DND-41 (cell line): ENCODE data around the gene KIF5A.

Experiments used
- ATAC-seq: fragments of 200-7000 bp; cut with Tn5 transposase; 3 replicates; pipeline ENCODE4 v1.9.1; 2021; ENCODE audit warnings: low read depth; ENCODE audit not compliant: insufficient read depth
- DNase-seq: peaks from one replicate; pipeline ENCODE4 v3.0.0-alpha.2; 2020
- H2AFZ ChIP-seq: 2 replicates; pipeline ENCODE4 v1.6.0; 2012; ENCODE audit warnings: low read depth, low read length
- H3K27ac ChIP-seq: 2 replicates; pipeline ENCODE4 v1.5.1; 2012; ENCODE audit warnings: low read length, inconsistent platforms
- H3K27me3 ChIP-seq: fragments of 200-600 bp; sonication (generic); 2 replicates; pipeline ENCODE4 v1.6.0; 2012; ENCODE audit warnings: low read length, mild to moderate bottlenecking, inconsistent platforms; ENCODE audit not compliant: insufficient read depth, poor library complexity
- H3K36me3 ChIP-seq: 2 replicates; pipeline ENCODE4 v1.5.1; 2012; ENCODE audit warnings: low read length, inconsistent platforms; ENCODE audit not compliant: insufficient read depth
- H3K4me1 ChIP-seq: 2 replicates; pipeline ENCODE4 v1.5.1; 2012; ENCODE audit warnings: mild to moderate bottlenecking, low read length; ENCODE audit not compliant: insufficient read depth
- H3K4me2 ChIP-seq: 2 replicates; pipeline ENCODE4 v1.6.0; 2012; ENCODE audit warnings: mild to moderate bottlenecking, moderate library complexity, low read length, inconsistent platforms; ENCODE audit not compliant: insufficient read depth
- H3K4me3 ChIP-seq, 2 experiments: fragments of 200-600 bp in 1 of 2; shearing (Covaris generic) in 1 of 2; 2 replicates each; pipeline ENCODE4 v1.5.1; 2012 to 2016; ENCODE audit warnings: inconsistent platforms in 2 of 2, low read length in 2 of 2, mild to moderate bottlenecking in 2 of 2, low read depth in 1 of 2, moderate library complexity in 1 of 2
- H3K79me2 ChIP-seq: 2 replicates; pipeline ENCODE4 v1.6.0; 2012; ENCODE audit warnings: low read length, inconsistent platforms; ENCODE audit not compliant: insufficient read depth
- H3K9ac ChIP-seq: 2 replicates; pipeline ENCODE4 v1.6.0; 2012; ENCODE audit warnings: low read depth, mild to moderate bottlenecking, inconsistent platforms, low read length, moderate library complexity
- H3K9me3 ChIP-seq: 2 replicates; pipeline ENCODE4 v1.5.1; 2012; ENCODE audit warnings: low read length, moderate library complexity, mild to moderate bottlenecking, inconsistent platforms; ENCODE audit not compliant: insufficient read depth, severe bottlenecking
- H4K20me1 ChIP-seq: 2 replicates; pipeline ENCODE4 v1.6.0; 2012; ENCODE audit warnings: low read length; ENCODE audit not compliant: insufficient read depth
- CTCF ChIP-seq: IDR thresholded peaks from 2 replicates; pipeline ENCODE4 v1.5.1; 2012; ENCODE audit warnings: borderline replicate concordance, low read length, moderate library complexity, mild to moderate bottlenecking; ENCODE audit not compliant: poor library complexity, severe bottlenecking; ENCODE audit errors: extremely low read depth
- EZH2 ChIP-seq: IDR thresholded peaks from 3 replicates; pipeline ENCODE4 v1.6.1; 2012; ENCODE audit warnings: borderline replicate concordance, low read depth, mild to moderate bottlenecking, moderate library complexity, low read length, inconsistent platforms; ENCODE audit not compliant: severe bottlenecking

Gene KIF5A

GRCh38 chr12:57618966-57619433, 69.2 kb downstream of the KIF5A start:
- no peaks in the 10 kb centered on the region for H3K4me1 ChIP-seq
- no peaks in the 10 kb centered on the region for H3K79me2 ChIP-seq
- TF ChIP-seq EZH2, result no peak
- TF ChIP-seq CTCF, result no peak
- H3K9ac ChIP-seq, result no peak overlapping the region
- ATAC-seq (no peak), DNase-seq (no peak)
- H3K4me2 ChIP-seq, result no peak overlapping the region
- peaks cover 3% of the 10 kb centered on the region; the same call in 1 of the 2 replicates for H4K20me1 ChIP-seq
- no peaks in the 10 kb centered on the region for H3K9me3 ChIP-seq
- no peak overlapping the region for H3K27ac ChIP-seq
- H3K36me3 ChIP-seq, result no peaks in the 10 kb centered on the region
- H3K27me3 ChIP-seq, result peaks cover 36% of the 10 kb centered on the region
- no peak overlapping the region for H3K4me3 ChIP-seq
- no peak overlapping the region for H2AFZ ChIP-seq

GRCh38 chr12:57619434-57620244, 69.8 kb downstream of the KIF5A start:
- no peaks in the 10 kb centered on the region for H3K9me3 ChIP-seq
- no peaks in the 10 kb centered on the region for H3K79me2 ChIP-seq
- H3K27me3 ChIP-seq, result peaks cover 35% of the 10 kb centered on the region
- peaks cover 3% of the 10 kb centered on the region; the same call in 1 of the 2 replicates for H4K20me1 ChIP-seq
- H2AFZ ChIP-seq, result no peak overlapping the region
- TF ChIP-seq CTCF, result no peak
- no peak for TF ChIP-seq EZH2
- H3K36me3 ChIP-seq, result no peaks in the 10 kb centered on the region
- DNase-seq (no peak), ATAC-seq (no peak)
- no peak overlapping the region for H3K9ac ChIP-seq
- no peak overlapping the region for H3K4me3 ChIP-seq
- H3K4me1 ChIP-seq, result no peaks in the 10 kb centered on the region
- H3K4me2 ChIP-seq, result no peak overlapping the region
- no peak overlapping the region for H3K27ac ChIP-seq

GRCh38 chr12:57620245-57620935, 70.5 kb downstream of the KIF5A start:
- Histone ChIP-seq H3K4me3 (no peak overlapping the region), H4K20me1 (peaks cover 3% of the 10 kb centered on the region; the same call in 1 of the 2 replicates), H3K4me2 (no peak overlapping the region), H3K9me3 (no peaks in the 10 kb centered on the region), H3K36me3 (no peaks in the 10 kb centered on the region), H3K79me2 (no peaks in the 10 kb centered on the region), H2AFZ (no peak overlapping the region), H3K9ac (no peak overlapping the region), H3K4me1 (no peaks in the 10 kb centered on the region), H3K27ac (no peak overlapping the region), H3K27me3 (peaks cover 28% of the 10 kb centered on the region)
- no peak for TF ChIP-seq CTCF
- TF ChIP-seq EZH2, result no peak
- ATAC-seq (no peak), DNase-seq (no peak)
